ENCODE data around the gene TLR7.

TLR7 gene

DNA sequence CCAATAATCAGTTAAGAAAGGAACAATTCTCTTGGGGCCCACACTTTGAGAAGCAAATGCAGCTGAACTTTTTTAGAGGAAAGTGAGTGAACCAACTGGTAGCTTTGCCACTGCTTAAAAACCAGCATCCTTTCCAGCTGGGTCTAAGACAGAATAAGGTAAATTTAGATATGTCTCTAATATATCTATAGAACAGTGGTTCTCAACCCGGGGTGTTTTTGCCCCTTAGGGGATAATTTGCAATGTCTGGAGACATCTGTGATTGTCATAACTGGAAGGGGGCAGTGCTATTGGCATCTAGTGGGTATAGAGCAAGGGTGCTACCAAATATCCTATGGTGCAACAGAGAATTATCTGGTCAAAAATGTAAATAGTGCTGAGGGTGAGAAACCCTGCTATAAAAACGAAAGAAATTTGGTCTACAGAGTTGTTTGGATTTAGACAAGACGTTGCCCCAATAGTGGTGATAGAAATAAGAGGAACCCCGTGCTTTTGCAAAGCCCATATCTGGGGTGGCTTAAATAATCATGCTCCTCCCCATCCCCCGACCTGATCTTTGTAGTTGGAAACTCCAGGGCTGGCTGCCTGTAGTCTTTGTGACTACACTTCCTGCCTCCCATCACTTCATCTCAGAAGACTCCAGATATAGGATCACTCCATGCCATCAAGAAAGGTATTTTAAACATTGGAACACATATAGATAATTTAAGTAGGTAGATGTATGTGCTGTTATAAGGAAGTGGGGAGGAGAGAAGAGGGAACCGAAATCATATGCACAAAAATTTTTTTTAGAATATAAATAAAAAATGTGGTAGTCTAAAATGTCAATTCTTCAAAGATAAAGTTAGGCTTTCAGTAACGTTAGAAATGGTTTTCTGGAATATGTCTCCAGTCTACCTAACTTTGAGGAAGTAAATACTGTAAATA is at the start of gene TLR7:
TSS of gene TLR7 (plus strand) at position 622 of the 927 bp plus-strand sequence. CDS start 507 bp downstream, outside the sequence.
- no peak for DNase-seq

DNA sequence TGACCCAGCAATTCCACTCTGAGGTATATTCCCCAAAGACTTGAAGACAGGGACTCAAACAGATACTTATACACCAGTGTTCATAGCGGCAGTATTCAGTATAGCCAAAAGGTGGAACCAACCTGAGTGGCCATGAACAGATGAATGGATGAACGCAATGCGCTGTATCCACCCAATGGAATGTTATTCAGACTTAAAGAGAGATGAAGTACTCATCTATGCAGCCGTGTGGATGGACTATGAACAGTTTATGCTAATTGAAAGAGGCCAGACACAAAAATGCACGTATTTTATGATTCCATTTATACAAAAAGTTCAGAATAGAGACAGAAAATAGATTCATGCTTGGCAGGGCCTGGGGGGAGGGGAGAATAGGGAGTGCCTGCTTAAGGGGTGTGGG is 49.3 kb upstream of the TLR7 start:
- no peak for DNase-seq

DNA sequence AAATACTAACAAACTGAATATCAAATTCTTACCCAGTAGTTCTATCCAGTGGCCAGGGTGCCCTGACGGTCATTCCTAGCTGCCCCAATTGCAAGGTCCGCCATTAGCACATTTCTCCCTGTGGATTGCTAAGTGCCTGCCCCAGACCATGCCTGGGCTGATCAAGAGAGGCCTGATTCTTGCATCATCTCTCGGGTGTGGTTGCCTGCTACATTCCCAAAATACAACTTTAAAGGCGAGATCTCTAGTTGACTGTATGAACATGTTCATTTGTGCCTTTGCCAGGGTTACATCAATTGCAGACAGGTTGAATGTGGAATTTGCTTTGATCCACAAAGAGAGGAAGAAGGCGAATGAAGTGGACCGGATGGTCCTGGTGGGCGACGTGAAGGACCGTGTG is 47.6 kb upstream of the TLR7 start:
- DNase-seq: no peak

DNA sequence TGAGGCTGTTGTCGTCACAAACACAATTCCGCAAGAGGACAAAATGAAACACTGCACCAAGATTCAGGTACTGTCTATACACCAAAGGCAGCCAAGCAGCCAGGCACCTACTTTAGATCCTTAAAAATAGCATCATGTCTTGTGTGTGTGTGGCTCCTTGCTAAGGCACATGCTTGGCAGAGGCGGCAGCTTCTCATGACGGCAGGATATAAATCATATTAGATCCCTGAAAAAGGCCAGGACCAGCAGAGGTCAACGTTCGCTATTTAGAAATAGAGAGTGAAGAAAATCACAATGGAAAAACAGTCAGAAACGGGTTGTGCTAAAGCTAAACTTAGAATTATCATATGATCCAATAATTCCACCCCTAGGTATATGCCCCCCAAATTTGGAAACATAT is 46.1 kb upstream of the TLR7 start:
- DNase-seq: no peak

DNA sequence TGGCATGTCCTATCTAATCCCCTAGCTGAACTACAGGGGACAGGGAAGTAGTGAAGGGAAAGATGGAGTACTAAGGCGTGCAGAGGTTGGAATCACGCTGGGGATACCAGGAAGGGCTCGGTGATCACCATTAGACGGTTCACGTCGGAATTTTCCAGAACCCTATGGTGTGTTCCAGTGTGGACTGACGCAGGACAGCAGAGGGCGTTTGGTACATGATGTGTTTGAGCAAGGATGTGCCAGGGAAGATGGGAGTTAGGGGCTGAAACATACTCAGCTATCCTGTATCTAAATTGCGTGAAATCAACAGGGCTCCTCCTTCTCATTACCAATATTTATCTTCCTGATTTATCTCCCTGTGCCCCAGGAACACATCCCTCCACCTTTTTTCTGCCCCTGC is 41.9 kb upstream of the TLR7 start:
- DNase-seq: no peak

DNA sequence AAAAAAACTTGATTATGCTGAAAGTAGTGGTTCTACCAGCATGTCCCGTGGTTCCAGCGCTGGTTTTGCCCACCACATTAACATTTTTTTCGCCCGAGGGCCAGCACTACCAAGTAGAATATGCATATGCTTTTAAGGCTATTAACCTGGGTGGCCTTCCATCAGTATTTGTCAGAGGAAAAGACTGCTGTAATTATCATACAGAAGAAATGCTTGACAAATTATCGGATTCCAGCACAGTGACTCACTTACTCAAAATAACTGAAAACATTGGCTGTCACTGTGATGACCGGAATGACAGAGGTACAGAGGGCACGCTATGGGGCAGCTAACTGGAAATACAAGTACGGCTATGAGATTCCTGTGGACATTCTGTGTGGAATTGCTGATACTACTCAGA is 41.1 kb upstream of the TLR7 start:
- no peak for DNase-seq

DNA sequence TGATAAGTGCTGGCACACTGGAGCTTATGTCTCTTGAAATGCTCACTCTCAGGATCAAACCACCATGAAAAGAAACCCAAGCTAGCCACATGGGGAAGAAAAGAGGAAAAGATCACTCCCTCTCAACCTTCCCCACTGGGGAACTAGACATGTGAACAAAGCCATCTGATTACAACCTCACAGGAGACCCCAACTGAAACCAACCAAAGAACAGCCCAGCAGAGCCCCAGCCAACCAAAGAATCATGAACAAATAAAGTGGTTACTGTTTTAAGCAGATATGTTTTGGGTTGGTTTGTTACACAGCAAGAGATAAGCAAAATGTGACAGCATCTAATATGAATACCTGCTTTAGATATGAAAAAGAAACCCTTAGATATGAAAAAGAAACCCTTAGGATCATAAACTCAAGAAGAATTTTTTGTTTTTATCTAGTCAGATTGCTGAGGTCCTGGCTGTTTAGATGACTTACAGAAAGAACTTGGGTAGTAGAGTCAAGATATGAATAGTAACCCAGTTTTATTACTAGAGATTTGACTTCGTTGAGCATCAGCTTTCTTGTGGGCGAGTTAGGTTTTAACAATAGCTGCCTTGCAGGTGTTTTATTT is 23.7 kb upstream of the TLR7 start:
- DNase-seq: no peak

DNA sequence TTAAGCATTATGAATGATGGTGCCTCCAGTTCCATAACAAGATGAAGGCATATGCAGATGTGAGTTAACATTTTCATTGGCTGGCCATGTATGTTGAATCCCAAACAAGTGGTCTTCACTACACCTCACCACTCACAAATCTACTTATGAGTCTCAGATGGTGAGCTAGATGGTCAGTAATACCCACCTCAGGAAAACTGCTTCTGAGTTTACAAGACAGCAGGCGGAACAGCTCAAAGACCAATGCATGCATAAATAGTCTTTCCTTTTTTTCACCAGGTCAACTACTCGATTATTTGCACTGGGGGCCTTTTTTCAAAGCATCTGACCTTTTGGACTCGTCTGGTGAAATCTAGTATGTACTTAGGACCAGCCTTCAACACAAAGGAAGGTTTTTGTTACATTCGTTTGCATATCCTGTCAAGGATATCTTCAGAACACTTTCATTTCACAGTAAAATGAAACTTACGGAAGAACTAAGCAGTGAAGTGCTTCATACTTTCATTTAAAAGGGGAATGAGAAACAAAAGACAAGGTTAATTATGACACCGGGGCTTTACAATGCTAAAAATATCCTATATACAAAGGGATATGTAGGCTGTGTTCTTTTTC is 23.1 kb upstream of the TLR7 start:
- DNase-seq: no peak

DNA sequence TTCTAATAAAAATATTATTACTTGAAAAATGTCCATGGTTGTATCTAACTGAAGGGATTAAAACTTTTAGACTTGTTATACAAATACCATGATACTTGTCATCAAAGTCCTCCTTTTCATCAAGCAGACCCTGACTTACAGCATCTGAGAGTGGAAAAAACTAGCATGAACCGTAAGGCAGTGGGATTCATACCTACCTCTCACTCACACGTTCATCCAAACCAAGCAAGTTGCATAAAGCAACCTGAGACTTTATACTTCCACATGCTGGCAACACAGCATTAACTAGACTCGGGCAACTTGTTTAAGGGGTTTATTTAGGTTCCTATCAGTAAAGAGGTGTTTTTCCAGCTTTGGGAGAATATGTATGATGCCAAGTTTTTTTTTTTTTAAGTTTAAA is 22.6 kb upstream of the TLR7 start:
- DNase-seq: no peak

DNA sequence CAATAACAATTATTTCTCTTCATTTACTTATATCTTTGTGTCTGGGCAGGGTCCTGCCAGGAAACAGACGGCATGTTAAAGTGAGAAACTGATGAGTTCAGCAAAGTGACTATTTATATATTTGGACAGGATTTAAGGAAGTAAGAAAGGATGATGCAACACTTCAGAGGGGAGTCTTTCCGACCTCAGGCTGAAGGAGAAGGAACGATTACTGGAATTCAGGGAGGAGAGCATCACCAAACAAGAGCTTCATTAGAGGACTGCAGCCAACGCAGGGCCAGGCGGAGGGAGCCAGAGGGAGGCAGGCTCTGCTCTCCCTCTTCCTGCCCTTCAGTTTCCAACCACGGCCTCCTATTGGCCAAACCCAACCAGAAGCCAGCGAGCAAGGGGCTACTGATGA is 1.5 kb upstream of the TLR7 start:
- no peak for DNase-seq

DNA sequence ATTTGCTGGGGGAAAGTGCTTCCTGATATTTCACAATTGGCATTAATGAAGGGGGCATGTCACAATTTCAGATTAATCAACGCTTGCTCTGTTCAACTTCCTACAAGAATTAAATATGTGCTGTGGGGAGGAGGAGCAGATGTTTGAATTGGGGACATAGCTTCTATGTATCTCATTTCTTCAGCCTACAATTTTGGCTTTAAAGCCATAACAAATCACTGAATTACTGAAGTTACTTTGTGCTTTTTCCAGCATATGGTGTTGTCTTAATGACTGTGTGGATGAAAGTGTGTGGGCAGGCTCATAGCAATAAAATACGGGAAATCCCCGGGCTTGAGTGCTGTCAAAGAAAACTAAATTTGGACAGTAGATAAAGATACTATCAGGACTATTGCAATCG is 813 bp downstream of the TLR7 start:
- DNase-seq: no peak

DNA sequence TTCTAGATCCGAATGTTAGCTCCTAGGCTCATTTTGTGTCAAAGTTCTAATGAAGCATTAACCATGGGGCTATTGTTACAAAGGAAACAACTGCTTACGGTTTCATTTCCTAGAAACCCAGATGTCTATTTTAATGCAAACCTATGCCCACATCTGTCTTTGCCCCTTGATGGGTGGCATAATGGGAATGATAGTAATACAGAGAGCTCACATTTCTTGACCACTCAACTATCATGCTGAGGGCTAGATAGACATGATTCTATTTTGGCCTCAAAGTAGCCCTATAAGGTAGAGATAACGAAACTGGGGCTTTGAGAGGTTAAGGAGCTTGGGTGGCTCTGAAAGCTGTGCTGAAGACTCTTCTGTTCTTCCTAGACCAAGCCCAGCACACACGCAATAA is 1.9 kb downstream of the TLR7 start:
- DNase-seq: no peak

DNA sequence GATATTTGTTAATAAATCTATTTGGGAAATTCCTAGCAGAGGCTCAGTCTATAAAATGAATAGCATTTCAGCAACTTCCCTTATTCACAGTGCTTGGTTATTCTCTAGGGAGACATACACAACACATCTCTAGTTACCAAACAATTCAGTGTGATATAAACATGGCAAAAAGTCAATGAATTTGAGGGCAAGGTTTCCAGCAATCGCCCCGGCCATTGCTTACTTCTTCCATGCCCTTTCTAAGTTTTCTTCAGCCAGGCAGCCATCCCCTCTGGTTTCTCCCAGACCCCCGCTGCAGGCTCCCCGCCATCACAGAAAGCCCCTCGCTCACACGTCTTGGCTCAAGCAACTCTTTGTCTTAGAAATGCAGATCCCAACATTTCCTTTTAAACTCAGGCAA is 4.4 kb downstream of the TLR7 start:
- no peak for DNase-seq

DNA sequence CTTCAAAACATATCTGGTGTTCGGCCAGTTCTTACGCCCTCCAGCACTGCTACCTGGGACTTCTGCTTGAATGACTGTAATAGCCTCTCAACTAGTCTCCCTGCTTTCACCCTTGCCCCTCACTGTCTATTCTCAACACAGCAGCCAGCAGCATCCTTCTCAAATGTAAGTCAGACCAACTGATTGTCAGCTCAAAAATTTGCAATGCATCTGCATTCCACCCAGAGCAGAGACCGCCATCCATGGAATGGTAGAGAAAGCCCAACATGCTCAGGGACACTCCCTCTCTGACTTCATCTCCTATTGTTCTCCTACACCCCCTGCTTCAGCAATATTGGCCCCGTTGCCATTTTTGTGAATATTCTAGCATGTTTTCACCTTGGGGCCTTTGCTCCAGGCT is 5.9 kb downstream of the TLR7 start:
- DNase-seq: no peak

DNA sequence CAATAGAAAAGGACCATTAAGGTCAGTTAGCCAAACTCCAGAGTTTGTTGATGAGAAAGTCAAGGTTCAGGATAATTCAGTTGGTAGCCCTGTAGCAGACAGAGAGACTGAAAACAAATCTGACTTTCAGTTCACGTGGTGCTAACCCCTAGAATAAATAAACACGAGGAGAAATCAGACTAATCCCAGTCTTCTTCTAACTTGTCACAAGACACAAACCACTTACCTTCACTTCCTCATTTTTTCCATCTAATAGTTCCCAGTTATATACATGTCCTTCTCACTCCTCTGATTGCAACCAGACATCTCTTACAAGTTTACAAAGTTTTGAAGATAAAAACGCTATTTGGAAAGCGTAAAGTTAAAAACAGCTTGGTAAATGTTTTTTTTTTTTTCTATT is 7.7 kb downstream of the TLR7 start:
- no peak for DNase-seq

DNA sequence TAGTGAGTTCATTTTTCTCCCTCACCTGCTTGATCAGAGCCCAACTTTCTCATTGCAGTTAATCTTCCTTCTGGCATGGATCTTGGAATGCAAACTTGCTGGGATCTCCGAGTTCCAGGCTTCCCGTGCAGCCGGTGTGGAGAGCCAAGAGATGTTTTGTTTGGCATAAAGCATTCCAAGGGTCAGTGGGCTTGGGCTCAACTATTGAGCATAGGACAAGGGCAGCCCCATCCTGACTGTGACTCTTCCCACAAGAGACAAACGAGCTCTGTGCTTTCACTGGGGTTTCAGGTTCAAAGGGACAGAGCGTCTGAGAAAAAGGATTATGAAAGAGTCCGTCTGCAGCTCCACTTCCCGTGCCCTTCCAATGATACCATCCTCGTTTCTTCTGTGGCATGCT is 10.5 kb downstream of the TLR7 start:
- DNase-seq: no peak

DNA sequence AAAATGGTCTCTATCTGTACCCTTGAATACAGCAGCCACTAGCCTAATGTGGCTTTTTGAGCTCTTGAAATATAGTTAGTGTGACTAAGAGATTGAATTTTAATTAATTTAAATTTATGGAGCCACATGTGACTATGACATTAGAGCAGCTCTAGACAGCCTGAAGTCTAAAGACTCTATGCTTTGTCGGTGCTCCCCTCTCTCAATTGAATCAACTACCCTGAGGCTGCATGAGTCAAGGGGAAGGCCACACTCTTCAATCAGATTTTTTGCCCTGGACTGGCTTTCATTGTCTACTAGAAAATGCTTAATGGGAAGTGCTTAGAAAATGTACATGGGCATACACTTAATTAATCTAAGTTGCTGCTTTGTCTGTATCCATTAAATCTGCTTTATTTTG is 11.7 kb downstream of the TLR7 start:
- DNase-seq: no peak

DNA sequence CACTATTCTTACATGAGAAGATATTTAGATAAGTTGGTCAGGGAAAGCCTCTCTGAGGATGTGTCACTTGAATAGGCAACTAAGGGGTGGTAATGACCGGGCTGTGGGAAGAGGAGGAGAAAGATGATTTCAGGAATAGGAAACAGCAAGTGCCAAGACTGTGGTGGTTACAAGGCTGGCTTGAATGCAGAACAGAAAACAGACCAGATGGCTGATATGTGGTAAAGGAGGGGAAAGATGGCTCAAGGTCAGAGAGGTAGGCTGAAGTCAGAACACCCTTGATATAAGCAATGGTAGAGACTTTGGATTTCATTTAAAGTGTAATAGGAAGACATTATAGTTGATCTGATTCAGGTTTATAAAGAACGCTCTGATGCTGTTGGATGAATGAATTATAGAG is 15.0 kb downstream of the TLR7 start:
- DNase-seq: no peak

DNA sequence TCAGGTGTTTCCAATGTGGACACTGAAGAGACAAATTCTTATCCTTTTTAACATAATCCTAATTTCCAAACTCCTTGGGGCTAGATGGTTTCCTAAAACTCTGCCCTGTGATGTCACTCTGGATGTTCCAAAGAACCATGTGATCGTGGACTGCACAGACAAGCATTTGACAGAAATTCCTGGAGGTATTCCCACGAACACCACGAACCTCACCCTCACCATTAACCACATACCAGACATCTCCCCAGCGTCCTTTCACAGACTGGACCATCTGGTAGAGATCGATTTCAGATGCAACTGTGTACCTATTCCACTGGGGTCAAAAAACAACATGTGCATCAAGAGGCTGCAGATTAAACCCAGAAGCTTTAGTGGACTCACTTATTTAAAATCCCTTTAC is 18.6 kb downstream of the TLR7 start:
- no peak for DNase-seq

DNA sequence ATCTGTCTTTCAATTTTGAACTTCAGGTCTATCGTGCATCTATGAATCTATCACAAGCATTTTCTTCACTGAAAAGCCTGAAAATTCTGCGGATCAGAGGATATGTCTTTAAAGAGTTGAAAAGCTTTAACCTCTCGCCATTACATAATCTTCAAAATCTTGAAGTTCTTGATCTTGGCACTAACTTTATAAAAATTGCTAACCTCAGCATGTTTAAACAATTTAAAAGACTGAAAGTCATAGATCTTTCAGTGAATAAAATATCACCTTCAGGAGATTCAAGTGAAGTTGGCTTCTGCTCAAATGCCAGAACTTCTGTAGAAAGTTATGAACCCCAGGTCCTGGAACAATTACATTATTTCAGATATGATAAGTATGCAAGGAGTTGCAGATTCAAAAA is 19.7 kb downstream of the TLR7 start:
- no peak for DNase-seq

DNA sequence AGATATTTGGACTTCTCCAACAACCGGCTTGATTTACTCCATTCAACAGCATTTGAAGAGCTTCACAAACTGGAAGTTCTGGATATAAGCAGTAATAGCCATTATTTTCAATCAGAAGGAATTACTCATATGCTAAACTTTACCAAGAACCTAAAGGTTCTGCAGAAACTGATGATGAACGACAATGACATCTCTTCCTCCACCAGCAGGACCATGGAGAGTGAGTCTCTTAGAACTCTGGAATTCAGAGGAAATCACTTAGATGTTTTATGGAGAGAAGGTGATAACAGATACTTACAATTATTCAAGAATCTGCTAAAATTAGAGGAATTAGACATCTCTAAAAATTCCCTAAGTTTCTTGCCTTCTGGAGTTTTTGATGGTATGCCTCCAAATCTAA is 20.3 kb downstream of the TLR7 start:
- no peak for DNase-seq

DNA sequence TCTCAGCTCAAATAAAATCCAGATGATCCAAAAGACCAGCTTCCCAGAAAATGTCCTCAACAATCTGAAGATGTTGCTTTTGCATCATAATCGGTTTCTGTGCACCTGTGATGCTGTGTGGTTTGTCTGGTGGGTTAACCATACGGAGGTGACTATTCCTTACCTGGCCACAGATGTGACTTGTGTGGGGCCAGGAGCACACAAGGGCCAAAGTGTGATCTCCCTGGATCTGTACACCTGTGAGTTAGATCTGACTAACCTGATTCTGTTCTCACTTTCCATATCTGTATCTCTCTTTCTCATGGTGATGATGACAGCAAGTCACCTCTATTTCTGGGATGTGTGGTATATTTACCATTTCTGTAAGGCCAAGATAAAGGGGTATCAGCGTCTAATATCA is 20.9 kb downstream of the TLR7 start:
- no peak for DNase-seq

DNA sequence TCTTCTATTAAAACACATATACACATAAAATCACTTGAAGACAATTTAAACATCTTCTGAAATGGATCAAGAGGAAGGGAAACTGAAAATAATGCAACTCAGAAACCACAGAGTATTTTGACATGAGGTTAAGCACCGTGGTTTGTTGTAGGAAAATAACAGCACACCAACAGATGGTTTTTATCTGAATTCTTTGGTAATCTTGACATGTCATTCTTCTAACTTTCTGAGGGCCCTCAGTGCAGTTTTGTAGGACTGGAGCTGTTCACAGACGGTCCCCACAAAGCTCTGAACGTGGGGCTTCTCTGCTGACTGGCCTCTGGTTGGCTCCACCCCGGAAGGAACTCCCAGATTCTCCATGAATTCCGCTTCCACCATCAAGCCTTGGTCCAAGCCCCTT is 23.6 kb downstream of the TLR7 start:
- DNase-seq: no peak

DNA sequence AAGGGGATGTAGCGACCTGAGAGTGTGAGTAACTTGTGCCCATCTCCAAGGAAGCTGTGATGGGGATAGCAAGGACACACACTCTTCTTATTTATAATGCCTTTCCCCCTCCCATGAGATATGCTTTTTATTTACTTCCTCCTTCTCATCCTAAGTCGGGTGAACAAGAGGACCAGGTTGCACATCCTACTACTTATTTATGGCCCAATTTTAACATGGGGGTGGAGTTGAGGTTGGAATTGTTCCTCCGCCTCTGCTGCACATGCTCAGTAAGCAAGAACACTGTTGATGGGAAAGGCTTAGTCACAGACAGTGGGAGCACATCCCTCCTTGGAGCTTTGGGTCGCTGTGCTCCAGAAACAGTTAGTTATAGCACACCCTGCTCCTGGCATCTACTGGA is 24.3 kb downstream of the TLR7 start:
- no peak for DNase-seq

Measured in stimulated activated CD4-positive, alpha-beta T cell treated with anti-CD3 and anti-CD28 coated beads, Interleukin-4, amount 100 ng/mL, for 24 hours (primary cell).